ENCODE measurements around the gene S100A3.

DNA sequence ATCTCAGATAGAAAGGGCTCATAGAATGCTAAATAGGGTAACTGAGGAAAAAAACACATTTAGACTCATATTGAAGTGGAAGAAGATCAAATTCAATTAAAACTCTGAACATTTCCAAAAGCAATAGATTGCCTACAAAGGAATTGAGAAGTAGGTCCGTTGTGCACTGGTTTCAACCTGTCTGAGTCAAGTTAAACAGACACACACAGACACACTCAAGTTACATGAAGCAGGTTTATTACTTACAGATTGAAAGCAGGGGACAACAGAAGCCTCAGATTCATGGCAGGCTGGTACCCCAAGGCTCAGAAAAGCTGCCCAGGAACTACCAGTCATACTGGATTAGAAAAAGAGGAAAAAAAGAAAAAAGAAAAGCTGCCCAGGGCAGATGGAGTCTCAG lies 37.3 kb upstream of the S100A3 start:
- TF ChIP-seq POLR2AphosphoS5 (IDR thresholded peaks at IDR 0.05; ENCODE audit: low read depth, low read length) (no peak), CHD2 (IDR thresholded peaks at IDR 0.05; ENCODE audit: low read length, partially characterized antibody) (no peak), TEAD4 (IDR thresholded peaks at IDR 0.05; ENCODE audit: borderline replicate concordance, insufficient read depth) (no peak)
